Keratinocyte (primary cell): Measurements from ENCODE around the gene MFN1. TPM values are rescaled to one million over a fixed set of nuclear protein-coding genes. Genes with fewer than 3 reads are reported as not detected.

Experiments
- DNase-seq: peaks from one replicate; pipeline ENCODE4 v3.0.0-alpha.2; 2011; ENCODE audit warnings: low read depth, missing footprints, low spot score
- FAIRE-seq: peaks from 2 replicates; lab custom pipeline; 2011; peaks lifted over from hg19 to GRCh38; lab: Jason Lieb, UNC
- H2AFZ ChIP-seq: 2 replicates; pipeline ENCODE4 v1.6.0; 2012; ENCODE audit warnings: low read length, control low read depth, inconsistent platforms; ENCODE audit not compliant: control insufficient read depth
- H3K27ac ChIP-seq: 2 replicates; pipeline ENCODE4 v1.5.1; 2011; ENCODE audit warnings: low read length; ENCODE audit not compliant: control insufficient read depth, insufficient read depth
- H3K27me3 ChIP-seq: 3 replicates; pipeline ENCODE4 v1.6.0; 2011; ENCODE audit warnings: low read length; ENCODE audit not compliant: control insufficient read depth, insufficient read depth; ENCODE audit errors: extremely low read depth
- H3K36me3 ChIP-seq, 2 experiments: 2 replicates in 1 of 2; 3 replicates in 1 of 2; pipeline ENCODE4 v1.5.1; 2011; ENCODE audit warnings: low read length in 2 of 2, mild to moderate bottlenecking in 1 of 2; ENCODE audit not compliant: control insufficient read depth in 2 of 2, insufficient read depth in 2 of 2; ENCODE audit errors: extremely low read depth in 1 of 2
- H3K4me1 ChIP-seq: 3 replicates; pipeline ENCODE4 v1.5.1; 2011; ENCODE audit warnings: low read length; ENCODE audit not compliant: control insufficient read depth, insufficient read depth; ENCODE audit errors: extremely low read depth
- H3K4me2 ChIP-seq: 3 replicates; pipeline ENCODE4 v1.6.0; 2011; ENCODE audit warnings: low read depth, low read length; ENCODE audit not compliant: control insufficient read depth, insufficient read depth; ENCODE audit errors: extremely low read depth
- H3K4me3 ChIP-seq, 3 experiments: fragments of 200-600 bp in 1 of 3; sonication (generic) in 1 of 3; 2 replicates in 2 of 3; 3 replicates in 1 of 3; pipeline ENCODE4 v1.5.1; 2011 to 2016; ENCODE audit warnings: low read length in 3 of 3, mild to moderate bottlenecking in 3 of 3, control low read depth in 2 of 3, inconsistent platforms in 1 of 3, low read depth in 1 of 3, mixed read lengths in 1 of 3, mixed run types in 1 of 3, moderate library complexity in 1 of 3; ENCODE audit not compliant: control insufficient read depth in 2 of 3, insufficient read depth in 2 of 3; ENCODE audit errors: extremely low read depth in 1 of 3
- H3K79me2 ChIP-seq: 2 replicates; pipeline ENCODE4 v1.6.0; 2012; ENCODE audit warnings: low read length; ENCODE audit not compliant: control insufficient read depth, insufficient read depth
- H3K9ac ChIP-seq: 3 replicates; pipeline ENCODE4 v1.6.0; 2011; ENCODE audit warnings: low read length; ENCODE audit not compliant: control insufficient read depth, insufficient read depth; ENCODE audit errors: extremely low read depth
- H3K9me1 ChIP-seq: 3 replicates; pipeline ENCODE4 v1.6.0; 2011; ENCODE audit warnings: low read length; ENCODE audit not compliant: control insufficient read depth, insufficient read depth; ENCODE audit errors: extremely low read depth
- H3K9me3 ChIP-seq: 2 replicates; pipeline ENCODE4 v1.5.1; 2012; ENCODE audit warnings: low read depth, low read length; ENCODE audit not compliant: control insufficient read depth
- H4K20me1 ChIP-seq: 3 replicates; pipeline ENCODE4 v1.6.0; 2011; ENCODE audit warnings: low read length; ENCODE audit not compliant: control insufficient read depth, insufficient read depth; ENCODE audit errors: extremely low read depth
- EZH2 ChIP-seq: IDR thresholded peaks from one replicate; pipeline ENCODE4 v1.6.1; 2012; ENCODE audit warnings: inconsistent platforms, mild to moderate bottlenecking, low read length, moderate library complexity
- dilution Hi-C: fragments of 300-500 bp; cut with MboI; formaldehyde crosslinking; loops from one replicate; pipeline ENCODE4 v1.7.0; 2020; ENCODE audit warnings: low sequenced_read_pairs; ENCODE audit not compliant: extremely low pct_ligation_motif_present
- polyA plus RNA-seq, 5 experiments: library from polyadenylated mRNA; depleted of rRNA in 3 of 5; stranded (reverse) in 3 of 5; stranded (forward) in 1 of 5; unstranded in 1 of 5; fragments of >200 nt; gene quantifications; 1 replicate in 1 of 5; 2 replicates in 3 of 5; 3 replicates in 1 of 5; pipeline versions ENCODE4 v1.2.1 to v1.2.3, GENCODE V29; 2011 to 2012; ENCODE audit warnings: missing spikeins in 2 of 5, low read depth in 1 of 5, low replicate concordance in 1 of 5
- TF ChIP-seq, protein P1 (sequence below), 3 experiments: IDR thresholded peaks in 1 of 3; conservative IDR thresholded peaks in 1 of 3; optimal IDR thresholded peaks in 1 of 3; 2 replicates in 2 of 3; 3 replicates in 1 of 3; pipeline versions ENCODE3 to v1.5.1; 2011; ENCODE audit warnings: low read length in 3 of 3, mild to moderate bottlenecking in 3 of 3, moderate library complexity in 2 of 3, control low read depth in 1 of 3, inconsistent platforms in 1 of 3; ENCODE audit not compliant: insufficient read depth in 2 of 3; ENCODE audit errors: extremely low read depth in 1 of 3

Gene MFN1
- polyA plus RNA-seq, 1 donor (not counting 4 experiments of a cell fraction or from before 2014, with no cell fraction given) = 50.2 TPM

DNA sequence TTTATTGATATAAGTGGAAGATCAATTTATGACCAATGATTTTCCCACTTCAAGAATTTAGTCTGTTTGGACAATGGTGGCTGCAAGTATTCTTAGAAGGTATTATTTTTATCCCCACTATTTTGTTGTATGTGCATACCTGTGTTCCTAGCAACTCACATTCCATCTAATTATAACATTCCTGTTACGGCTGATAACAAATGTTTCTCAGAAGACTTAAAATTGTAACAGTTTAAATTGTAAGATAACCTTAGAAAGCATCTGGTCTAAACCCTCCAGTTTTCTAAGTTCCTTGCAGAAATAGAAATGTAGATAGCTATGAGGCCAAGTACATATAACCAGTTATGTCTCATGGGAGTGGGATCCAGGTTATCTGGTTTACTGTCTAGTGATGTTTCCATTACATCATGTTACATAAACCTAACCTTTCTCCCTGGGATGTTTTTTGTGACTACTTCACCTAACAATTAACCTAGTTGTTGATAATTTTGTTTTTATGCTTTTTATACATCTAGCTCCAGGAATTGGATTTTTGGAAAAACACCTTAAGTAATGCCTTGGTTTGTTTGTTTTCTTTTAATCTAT is 11.1 kb upstream of the MFN1 start:
- TF ChIP-seq EZH2 = no peak
- TF ChIP-seq, protein P1, sequence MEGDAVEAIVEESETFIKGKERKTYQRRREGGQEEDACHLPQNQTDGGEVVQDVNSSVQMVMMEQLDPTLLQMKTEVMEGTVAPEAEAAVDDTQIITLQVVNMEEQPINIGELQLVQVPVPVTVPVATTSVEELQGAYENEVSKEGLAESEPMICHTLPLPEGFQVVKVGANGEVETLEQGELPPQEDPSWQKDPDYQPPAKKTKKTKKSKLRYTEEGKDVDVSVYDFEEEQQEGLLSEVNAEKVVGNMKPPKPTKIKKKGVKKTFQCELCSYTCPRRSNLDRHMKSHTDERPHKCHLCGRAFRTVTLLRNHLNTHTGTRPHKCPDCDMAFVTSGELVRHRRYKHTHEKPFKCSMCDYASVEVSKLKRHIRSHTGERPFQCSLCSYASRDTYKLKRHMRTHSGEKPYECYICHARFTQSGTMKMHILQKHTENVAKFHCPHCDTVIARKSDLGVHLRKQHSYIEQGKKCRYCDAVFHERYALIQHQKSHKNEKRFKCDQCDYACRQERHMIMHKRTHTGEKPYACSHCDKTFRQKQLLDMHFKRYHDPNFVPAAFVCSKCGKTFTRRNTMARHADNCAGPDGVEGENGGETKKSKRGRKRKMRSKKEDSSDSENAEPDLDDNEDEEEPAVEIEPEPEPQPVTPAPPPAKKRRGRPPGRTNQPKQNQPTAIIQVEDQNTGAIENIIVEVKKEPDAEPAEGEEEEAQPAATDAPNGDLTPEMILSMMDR (optimal IDR thresholded peaks at IDR 0.05 in 1 of 3, IDR thresholded peaks at IDR 0.05 in 1 of 3, conservative IDR thresholded peaks at IDR 0.05 in 1 of 3; ENCODE audit: extremely low read depth in 1 of 3, insufficient read depth in 2 of 3, low read length in 3 of 3) = no peak
- DNase-seq = no peak
- H3K9me3 ChIP-seq = no peaks in the 10 kb centered on the region
- no peak overlapping the region for H3K9ac ChIP-seq
- H4K20me1 ChIP-seq = no peaks in the 10 kb centered on the region
- no peak overlapping the region for H3K4me3 ChIP-seq
- dilution Hi-C loops = no loop called here
- H3K27me3 ChIP-seq = no peaks in the 10 kb centered on the region
- H3K36me3 ChIP-seq = peaks cover 7 to 21% of the 10 kb centered on the region in 2 experiments
- H3K4me2 ChIP-seq = no peak overlapping the region
- H3K4me1 ChIP-seq = no peaks in the 10 kb centered on the region
- H2AFZ ChIP-seq = no peak overlapping the region
- H3K79me2 ChIP-seq = peaks cover 5% of the 10 kb centered on the region
- no peak overlapping the region for H3K27ac ChIP-seq
- no peak for FAIRE-seq
- no peaks in the 10 kb centered on the region for H3K9me1 ChIP-seq

DNA sequence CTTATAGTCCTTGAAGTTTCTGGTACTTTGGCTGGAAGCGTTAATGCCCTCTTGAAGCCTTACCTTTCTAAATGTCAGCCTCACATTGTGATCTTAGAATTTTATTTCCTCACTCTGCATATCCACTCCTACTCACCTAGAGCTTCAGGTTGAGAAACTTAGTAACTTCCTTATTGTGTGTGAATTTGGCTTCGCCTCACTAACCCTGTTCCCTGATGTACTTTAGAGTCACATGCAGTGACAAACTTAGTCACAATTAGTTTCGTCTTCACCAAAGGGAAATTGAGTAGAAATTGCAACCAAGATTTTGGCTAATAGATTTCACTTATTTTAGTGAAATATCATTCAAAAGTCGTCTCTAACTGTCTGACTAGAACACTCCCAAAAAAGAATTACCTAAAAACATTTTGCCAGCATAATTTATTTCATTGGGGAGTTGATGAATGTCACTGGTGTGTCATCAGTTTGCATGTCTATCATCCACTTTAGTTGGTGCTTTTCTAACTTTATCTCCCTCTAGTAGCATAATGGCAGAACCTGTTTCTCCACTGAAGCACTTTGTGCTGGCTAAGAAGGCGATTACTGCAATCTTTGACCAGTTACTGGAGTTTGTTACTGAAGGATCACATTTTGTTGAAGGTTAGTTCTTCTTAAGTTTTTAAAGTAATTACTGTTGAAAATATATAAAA is 960 bp downstream of the MFN1 start:
- Histone ChIP-seq H3K9me1 (peaks cover 2% of the 10 kb centered on the region), H3K27me3 (no peaks in the 10 kb centered on the region), H3K4me2 (peak overlapping the region; percentile 86), H3K9me3 (no peaks in the 10 kb centered on the region), H3K4me3 (peak overlapping the region; percentile 76 to 98 (median 84)), H3K27ac (peak overlapping the region; percentile 59), H2AFZ (peak overlapping the region; percentile 98), H3K79me2 (peaks cover 17% of the 10 kb centered on the region), H4K20me1 (no peaks in the 10 kb centered on the region), H3K36me3 (peaks cover 7 to 9% of the 10 kb centered on the region in 2 experiments), H3K9ac (peak overlapping the region; percentile 76), H3K4me1 (peaks cover 5% of the 10 kb centered on the region)
- dilution Hi-C loops = no loop called here
- TF ChIP-seq, protein P1 (optimal IDR thresholded peaks at IDR 0.05 in 1 of 3, IDR thresholded peaks at IDR 0.05 in 1 of 3, conservative IDR thresholded peaks at IDR 0.05 in 1 of 3; ENCODE audit: extremely low read depth in 1 of 3, insufficient read depth in 2 of 3, low read length in 3 of 3) = no peak
- FAIRE-seq = peak; percentile 32
- no peak for DNase-seq
